GM21786 (cell line): Measurements from ENCODE around the gene RHBDL1.
"Not testable (repeated sequence)": the region's sequence is repeated elsewhere in the genome, so short reads cannot be mapped to it uniquely, and the experiment has no call there.

Experiments used
- ATAC-seq: cut with Tn5 transposase; IDR thresholded peaks from one replicate; pipeline ENCODE4 v1.9.1; 2021; ENCODE audit not compliant: unreplicated experiment

The RHBDL1 gene

DNA sequence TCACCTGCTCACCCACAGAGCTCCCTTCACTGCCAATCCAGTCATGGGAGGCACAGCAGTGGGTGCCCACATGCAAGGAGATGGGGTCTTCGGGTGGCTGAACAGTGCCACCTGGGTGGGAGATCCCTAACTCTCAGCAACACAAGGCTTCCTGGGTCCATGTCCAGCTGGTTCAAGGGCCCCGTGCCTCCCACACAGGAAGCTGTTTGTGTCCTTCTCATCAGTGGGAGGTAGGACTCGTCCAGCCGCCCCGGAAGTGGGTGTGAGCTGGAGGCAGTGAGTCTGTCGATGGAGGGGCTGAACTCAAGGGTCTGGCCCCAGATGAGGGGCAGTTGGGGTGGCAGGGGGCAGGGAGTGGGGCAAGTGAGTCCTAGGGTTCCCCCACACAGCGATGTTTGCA lies 28.6 kb downstream of the RHBDL1 start:
- no peak for ATAC-seq

DNA sequence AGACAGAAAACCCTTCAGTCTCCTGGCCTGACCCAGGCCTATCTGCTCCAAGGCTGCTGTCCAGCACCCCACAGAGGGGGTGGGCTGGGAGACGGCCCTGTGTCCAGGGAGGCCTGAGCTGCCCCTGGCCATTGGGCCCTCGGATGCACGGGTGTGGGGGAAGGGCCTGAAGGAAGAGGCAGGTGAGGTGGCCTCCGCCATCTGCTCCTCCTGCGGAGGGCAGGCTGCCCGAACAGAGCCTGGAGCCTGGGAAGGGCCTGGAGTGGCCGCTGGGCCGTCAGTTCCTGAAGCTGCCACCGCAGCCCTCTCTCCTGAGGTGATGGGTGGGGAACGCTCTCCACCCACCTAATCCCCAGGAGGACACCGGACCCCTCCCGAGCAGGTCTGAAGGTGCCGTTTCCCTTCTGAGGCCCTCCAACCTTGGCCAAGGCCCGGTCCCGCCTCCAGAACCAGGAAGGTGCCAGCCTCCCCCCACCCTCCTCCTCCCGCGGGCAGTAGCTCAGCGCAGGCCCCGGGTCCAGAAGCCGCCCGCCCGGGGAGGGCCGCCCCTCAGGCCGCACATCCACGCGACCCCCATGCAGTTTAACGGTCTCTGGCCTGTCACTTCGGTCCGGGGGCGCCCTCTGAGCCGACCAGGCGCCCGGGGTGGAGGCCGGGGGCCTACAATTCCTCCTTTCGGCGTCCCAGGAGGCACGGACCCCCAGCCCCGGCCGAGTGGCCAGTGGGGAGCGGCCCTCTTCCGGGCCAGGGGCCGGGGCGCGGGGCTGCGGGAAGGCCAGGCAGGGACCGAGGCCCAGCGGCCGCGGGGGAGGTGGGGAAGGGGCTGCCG lies 29.3 kb downstream of the RHBDL1 start:
- no peak for ATAC-seq

DNA sequence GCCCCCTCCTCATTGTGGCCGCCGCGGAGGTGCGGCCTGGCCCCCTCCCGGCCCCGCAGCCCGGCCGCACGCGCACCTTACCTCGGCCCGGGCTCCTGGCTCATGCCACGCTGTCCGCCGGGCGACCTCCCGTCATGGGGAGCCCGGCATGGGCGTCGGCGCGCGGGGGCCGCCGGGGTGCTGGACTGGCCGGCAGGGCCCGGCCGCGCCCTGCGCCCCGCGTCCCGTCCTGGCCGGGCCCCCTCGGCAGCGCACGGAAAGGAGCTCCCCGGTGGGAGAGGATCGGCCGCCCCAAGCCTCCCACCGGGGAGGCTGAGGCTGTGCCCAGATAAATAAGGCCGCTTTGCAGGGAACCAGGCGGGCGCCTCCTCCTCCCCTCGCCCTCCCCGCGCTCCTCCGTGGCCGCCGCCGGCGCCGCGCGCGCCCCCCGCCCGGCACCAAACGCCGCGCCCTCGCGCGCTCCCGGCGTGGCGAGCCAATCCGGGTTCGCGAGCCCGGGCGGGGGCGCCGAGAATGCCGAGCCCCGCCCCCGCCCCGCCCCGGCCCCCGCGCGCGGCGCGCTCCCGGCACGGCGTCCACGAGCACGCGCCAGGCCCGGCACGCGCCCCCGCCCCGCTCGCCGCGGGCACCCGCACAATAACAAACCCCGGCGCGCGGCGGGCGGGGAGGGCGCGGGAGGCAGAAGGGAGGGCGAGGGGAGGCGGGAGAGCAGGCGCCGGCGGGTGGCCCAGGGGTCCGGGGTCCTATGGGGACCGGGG lies 30.1 kb downstream of the RHBDL1 start, which contains the start of gene FBXL16:
FBXL16 (minus strand) TSS at position 371 of the 758 bp plus-strand sequence. CDS start 8,396 bp downstream, outside the sequence.
- ATAC-seq, result no peak

DNA sequence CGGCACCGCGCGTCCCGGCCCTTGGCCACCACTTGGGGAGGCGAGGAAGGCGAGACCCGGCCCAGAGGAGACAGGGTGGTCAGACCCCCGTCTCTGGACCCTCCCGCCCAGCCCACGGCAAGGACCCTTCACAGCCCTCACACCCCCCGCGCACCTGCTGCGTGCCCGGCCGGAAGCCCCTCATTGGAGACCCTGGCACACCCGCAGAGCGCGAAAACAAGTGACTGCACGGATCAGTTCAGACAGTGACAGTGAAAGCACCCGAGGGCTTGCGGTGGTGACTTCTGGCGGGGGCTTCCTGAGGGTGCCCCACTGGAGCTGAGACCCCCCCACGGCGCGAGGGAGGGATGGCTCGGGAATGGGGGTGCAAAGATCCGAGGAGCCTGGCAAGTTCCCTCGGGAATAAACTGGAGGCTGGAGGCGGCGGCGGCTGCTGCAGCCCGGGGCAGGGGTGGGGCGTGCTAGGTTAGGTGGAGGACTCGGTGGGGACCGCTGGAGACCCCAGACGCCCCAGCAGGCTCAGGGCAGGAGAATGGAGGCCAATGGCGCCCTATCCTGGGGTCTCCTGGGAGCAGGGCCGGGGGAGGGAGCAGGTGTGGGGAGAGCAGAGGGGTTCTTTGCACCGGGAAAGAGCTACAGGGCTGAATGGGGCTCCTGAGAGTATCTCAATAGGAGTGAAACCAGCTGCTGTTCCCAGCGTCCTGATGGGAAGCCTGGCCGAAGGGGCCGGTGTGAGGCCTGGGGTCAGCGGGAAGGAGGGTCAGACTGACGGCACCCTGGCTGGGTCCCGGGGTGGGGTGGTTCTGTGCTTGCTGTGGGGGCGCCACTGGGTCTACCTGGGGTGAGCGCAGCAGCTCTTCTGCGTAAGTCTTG lies 31.0 kb downstream of the RHBDL1 start:
- ATAC-seq, result no peak

DNA sequence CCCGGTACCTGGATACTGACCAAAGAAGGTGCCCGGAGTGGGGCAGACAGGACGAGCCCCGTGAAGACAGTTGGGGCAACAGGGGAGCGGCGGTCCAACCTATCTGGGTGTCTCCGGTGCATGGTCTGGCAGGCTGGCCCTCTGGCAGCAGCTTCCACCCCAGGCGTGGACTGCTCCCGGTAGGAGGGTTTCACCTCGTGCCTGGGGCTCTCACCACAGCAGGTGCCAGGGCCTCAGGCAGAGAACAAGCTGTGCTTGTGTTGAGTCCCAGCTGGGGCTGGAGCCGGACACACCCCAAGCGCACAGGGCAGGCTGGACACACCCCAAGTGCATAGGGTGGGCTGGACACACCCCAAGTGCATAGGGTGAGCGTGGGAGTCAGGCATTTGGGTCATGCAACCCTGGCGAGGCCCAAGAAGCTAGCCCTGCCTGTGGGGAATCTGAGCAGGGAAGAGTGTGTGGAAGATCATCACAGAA lies 31.6 kb downstream of the RHBDL1 start:
- no peak for ATAC-seq

DNA sequence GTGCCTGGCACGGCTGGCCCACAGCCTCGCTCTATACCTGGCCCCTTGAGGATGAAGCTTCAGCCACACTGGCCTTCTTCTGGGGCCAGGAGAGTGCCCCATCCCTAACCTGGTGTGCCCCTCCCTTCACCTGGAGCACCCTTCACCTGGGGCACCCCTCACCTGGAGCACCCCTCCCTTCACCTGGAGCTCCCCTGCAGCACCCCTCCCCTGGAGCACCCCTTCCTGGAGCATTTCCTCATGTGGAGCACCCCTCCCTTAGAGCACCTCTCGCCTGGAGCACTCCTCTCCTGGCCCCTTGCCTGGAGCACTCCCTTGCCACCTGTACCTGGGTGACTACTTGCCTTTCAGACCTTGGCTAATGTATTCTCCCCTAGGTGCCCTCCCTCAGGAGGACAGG lies 32.5 kb downstream of the RHBDL1 start:
- no peak for ATAC-seq

DNA sequence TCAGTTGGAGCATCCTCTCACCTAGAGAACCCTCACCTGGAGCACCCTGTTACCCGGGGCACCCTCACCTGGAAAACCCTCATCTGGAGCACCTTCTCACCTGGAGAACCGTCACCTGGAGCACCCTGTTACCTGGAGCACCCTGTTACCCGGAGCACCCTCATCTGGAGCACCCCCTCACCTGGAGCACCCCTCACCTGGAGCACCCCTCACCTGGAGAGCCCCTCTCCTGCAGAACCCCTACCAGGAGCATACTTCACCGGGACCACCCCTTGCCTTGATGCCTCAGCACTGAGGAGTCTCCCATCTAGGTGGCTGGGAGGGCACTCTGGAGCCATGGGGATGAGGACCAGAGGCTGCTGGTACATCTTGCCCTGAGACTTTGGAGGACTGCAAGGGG lies 33.5 kb downstream of the RHBDL1 start:
- no peak for ATAC-seq

DNA sequence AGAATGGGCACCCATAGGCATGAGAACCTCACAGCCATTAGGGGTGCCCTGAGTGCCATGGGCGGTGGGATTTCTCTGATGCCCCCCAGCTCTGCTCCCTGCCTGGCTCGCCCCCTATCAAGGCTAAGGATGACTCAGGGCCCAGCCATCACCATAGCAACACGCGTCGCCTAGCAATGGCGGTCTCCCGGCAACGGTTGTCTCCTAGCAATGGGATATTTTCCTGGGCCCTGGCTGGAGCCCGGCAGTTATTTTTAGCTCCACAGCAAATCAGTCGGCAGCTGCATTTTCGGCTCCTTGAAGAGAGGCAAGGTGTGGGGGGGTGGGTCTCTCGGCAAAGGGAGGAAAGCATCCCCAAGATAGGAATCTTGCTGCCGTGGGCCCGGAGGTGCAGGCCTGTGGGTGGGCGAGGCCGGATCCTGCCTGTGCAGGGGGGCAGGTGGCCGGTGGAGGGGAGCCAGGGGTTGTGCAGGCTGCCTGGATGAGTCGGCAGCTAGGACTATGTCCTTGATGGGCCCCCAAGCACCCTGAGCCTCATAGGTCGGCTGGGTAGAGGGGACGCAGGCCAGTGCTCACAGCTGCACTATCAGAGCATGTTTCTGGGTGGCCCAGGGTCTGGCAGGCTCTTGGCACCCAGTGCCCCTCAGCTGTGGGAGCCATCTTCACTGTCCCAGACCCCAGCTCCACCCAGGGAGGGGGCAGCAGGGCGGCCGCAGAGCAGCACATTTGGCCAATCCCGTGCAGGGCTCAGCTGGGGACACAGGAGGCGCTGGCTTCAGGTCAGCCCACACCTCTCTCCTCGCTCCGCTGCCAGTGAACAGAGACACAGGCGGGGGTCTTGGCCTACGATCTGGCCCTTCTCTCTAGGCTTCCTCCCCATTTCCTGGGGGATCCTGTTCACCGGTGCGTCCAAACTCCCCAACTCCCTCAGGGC lies 34.4 kb downstream of the RHBDL1 start:
- ATAC-seq, result no peak

DNA sequence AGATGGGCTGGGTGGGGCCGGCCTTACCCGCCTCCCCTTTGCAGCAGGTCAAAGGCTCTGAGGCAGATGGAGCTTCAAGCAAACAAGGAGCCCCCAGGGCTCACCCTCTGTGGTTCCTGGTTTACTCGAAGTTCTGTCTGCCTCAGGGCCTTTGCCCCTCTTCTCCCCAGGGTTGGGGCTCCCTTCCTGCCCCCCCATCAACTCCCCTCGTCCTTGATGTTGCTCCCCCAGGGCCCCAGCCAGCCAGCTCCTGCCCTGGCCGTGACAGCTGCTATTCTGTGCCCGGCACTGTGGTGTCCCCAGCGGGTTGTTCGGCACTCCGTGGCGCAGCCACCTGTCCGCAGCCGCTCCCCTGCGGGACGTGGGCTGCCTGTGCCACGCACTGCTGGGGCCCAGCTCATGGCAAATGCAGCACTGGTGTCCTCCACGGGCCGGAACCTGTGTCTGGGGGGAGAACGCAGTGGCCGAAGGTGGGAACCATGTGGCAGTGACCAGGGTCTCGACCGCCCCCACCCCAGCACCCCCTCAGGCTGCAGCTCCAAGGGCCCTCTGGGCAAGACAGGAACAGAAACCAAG lies 35.1 kb downstream of the RHBDL1 start:
- ATAC-seq, result no peak

DNA sequence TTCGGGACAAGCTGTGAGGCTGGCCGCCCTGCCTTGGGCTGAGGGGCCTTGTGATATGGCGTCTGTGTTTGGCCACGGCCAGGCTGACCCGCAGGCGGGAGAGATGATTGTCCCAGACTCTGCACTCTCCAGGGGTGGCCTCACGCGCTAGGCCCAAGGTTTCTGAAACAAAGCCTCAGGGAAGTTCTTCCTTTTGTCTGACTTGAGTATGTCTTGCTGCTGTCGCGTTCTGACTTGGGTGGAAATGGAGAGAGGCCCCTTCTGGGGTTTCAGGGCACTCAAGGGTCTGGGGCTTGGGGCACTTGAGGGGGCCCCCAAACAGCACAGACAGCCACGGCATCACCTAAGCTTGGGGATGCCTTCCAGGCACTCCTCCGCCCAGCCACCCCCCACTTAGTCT lies 35.6 kb downstream of the RHBDL1 start:
- no peak for ATAC-seq

DNA sequence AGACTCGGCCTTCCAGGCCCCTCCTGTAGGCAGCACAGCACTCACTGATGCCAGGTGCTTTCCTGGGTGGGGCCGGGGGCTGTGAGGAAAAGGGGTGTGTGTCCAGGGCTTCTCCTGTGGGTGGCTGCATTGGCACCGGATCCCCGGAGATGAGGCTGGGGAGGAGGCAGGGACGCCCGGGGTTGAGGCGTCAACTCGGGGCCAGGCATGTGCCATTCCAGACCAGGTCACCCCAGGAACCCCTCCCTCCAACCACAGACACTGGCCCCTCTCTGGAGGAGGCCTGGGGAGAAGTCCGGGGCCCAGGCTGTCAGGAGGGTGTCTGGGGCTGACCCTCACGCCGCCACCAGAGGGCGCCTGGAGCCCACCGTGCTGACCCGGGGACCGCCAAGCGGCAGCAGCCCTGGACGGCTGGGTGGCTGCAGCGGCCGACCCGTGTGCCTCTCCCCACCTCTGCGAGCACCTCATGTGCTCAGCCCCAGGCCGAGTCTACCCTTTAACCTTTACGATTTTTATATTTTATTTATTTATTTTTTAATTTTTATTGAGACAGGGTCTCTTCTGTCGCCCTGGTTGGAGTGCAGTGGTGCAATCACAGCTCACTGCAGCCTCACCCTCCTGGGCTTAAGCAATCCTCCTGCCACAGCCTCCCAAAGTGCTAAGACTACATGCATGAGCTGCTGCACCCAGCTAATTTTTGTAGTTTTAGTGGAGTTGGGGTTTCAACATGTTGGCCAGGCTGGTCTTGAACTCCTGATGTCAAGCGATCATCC lies 36.3 kb downstream of the RHBDL1 start:
- no peak for ATAC-seq

DNA sequence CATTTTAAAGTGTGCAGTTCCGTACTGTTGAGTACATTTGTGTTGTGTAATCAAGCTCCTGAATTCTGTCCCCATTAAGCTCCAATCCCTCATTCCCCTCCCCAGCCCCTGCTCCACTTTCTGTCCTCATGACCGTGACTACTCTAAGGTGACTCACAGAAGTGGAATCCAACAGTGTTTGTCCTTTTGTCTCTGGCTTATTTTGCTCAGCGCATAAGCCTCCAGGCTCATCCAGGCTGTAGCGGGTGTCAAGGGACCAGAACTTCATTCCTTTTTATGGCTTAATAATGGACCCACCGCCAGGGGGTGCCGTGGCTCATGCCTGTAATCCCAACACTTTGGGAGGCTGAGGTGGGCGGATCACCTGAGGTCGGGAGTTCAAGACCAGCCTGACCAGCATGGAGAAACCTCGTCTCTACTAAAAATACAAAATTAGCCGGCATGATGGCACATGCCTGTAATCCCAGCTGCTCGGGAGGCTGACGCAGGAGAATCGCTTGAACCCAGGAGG lies 37.3 kb downstream of the RHBDL1 start:
- ATAC-seq, result not testable (repeated sequence)

DNA sequence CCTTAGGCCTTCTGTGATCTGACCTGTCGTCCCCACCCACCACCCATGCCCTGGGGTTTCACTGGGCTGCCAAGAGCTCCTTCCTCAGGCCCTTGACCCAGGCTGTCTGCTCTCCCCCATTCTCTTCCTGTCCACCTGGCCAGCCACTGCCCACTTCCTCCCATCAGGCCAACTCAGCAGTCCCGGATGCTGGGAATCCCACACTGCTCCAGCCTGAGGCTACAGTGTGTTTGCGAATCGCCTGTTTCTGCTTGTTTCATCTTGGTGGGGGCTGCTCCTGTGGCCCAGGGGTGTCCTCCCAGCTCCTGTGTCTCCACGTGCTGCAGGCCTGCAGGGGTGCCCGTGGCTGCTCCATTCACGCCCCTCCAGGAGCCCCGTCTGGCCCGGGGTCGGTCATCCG lies 38.6 kb downstream of the RHBDL1 start:
- ATAC-seq, result no peak

DNA sequence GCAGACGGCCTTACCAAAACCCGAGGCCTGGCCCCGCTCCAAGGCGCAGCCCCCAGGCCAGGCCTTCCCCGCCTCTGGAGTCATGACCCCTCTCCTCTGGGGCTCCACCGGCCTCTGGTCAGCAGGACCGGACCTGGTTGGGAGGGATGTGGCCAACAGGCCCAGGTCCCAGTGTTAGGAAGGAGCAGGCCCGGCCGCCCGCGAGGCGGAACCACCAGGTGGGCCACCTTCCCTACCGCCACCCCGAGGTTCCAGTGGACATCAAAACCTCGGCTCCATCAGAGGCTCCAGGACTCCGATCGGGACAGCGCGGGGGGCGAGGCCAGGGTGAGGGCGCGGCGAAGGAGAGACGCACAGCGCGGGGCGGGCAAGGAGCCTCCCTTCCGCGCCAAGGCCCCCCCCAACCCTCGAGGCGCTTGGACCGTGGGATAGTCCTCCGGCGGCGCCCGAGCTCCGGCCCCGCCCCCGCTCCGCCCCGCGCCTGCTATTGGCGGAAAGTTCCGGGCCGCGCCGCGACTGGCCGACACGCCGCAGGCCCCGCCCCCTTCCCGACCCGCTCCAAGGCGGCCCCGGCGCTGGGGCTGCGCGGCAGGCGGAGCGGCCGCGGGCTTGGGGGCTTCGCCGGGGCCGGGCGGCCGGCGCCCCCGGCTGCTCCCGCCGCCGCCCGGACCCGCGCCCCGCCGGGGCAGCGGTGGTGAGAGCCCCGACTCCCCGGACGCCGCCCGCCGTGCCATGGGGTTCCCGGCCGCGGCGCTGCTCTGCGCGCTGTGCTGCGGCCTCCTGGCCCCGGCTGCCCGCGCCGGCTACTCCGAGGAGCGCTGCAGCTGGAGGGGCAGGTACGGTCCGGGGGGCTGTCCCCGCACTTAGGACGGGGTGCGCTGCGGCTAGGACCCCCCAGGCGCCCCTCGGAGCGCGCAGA lies 39.3 kb downstream of the RHBDL1 start, which contains the start of gene METRN:
METRN (plus strand) TSS at position 561 of the 919 bp plus-strand sequence; CDS start at position 733, 172 bp downstream.
- peak; percentile 67 for ATAC-seq

DNA sequence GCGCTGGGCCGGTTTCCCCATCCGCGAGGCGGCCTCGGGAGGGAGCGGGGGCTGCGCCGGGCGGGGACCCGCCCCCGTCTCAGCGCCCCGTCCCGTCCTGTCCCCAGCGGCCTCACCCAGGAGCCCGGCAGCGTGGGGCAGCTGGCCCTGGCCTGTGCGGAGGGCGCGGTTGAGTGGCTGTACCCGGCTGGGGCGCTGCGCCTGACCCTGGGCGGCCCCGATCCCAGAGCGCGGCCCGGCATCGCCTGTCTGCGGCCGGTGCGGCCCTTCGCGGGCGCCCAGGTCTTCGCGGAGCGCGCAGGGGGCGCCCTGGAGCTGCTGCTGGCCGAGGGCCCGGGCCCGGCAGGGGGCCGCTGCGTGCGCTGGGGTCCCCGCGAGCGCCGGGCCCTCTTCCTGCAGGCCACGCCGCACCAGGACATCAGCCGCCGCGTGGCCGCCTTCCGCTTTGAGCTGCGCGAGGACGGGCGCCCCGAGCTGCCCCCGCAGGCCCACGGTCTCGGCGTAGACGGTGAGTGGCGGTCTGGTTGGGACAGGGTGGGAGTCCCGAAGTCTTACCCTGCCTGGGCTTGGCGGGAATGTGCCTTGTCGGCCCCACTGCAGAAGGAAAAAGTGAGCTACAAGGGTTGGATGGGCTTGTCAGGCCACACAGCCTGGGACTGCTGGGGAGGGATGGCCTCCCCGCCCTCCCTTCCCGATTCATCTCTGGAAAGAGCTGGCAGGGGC lies 40.2 kb downstream of the RHBDL1 start:
- no peak for ATAC-seq

DNA sequence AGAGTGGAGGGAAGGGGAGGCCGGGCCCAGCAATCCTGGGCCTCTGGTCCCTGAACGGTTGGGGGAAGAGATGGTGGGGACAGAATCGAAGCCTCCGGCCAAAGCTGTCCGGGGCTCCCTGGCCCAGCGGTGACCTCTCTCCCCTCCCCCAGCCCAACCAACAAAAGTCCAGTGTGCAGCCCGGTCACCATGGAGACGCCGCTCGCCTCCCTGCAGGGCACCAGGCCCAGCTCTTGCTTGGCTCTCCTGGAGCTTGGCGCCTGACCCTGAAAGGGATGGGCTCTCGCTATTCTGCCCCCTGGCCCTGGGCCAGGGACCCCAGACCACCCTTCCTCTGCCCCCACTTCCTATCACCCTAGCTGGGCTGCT lies 40.7 kb downstream of the RHBDL1 start:
- ATAC-seq, result no peak

DNA sequence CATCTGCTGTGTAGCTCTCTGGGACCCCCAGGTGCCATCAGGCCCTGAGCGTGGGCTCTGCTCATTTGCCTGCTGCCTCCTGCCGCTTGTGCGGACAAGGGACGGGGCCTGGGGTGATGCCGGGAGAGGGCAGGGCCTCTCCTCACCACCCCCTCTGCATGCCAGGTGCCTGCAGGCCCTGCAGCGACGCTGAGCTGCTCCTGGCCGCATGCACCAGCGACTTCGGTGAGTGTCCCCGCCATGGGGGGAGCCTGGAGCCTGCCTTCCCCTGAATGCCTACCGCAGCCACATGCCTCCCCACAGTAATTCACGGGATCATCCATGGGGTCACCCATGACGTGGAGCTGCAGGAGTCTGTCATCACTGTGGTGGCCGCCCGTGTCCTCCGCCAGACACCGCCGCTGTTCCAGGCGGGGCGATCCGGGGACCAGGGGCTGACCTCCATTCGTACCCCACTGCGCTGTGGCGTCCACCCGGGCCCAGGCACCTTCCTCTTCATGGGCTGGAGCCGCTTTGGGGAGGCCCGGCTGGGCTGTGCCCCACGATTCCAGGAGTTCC lies 41.4 kb downstream of the RHBDL1 start:
- ATAC-seq, result no peak
